ENCODE measurements around the gene FANK1.
A peak's percentile ranks its signal among the peaks of the same experiment; 100 is the strongest.

Gene FANK1

DNA sequence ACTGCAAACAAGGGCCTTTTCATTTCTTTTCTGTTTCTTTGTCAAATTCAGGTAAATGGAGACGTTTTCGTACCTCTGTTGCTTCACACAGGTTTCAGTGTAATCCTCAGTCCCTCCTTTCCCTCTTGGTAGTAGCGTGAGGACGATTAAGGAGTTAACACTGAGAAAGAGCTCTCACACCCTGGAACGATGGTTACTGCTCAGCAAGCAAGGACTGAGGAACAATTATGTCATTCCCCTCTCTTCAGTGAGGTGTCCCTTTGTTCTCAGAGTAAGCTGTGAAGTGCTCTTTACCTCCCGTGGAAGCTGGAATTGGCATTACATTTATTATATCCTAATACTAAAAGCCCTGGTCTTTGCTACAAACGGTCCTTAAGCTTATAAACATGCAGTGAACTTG lies 95.9 kb downstream of the FANK1 start:
- no peak for DNase-seq

DNA sequence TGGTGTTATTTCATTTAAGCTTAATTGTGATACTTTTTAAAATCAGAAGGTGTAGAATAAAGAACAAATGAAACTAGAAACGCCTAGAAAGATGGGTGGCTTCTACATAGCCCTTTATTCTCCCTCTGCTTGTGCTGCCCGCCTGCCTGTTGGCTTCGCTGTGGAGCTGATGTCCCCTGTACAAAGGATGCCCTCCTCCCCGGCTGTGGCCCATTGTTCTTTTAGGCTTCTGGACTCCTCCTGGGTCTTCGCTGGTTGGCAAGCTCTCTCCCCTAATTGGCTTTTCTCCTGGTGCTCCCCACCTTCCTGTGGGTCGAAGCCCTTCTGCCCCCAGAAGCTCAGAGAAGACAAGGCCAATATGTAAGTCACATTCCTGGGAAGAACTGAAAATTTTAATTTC lies 98.2 kb downstream of the FANK1 start:
- no peak for DNase-seq

DNA sequence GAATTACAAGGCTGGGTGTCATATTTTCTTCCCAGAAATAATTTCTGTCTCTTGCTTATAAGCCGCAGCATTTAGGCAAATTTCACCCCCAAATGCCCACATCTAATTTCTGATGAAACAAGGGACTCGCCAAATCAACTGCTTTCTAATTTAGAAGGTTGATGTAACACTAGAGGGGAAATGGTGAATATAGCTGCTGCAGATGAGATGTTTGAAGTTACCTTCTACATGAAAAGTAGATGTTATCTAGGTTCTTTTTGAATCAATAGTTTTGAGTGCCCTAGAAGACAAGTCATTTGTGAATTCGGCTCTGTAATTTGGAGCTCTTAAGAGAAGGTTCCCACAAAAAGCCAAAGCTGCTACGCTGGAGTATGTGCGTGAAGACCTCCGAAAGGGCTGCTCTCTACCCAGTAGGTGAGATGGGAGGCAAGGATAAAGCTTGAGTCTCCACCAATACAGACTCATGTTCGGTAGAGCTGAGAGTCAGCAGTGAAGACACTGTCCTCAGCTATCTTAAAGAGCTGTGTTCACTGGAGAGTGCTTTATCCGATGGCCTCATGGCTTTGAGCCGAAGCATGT lies 99.5 kb downstream of the FANK1 start:
- DNase-seq, result no peak

DNA sequence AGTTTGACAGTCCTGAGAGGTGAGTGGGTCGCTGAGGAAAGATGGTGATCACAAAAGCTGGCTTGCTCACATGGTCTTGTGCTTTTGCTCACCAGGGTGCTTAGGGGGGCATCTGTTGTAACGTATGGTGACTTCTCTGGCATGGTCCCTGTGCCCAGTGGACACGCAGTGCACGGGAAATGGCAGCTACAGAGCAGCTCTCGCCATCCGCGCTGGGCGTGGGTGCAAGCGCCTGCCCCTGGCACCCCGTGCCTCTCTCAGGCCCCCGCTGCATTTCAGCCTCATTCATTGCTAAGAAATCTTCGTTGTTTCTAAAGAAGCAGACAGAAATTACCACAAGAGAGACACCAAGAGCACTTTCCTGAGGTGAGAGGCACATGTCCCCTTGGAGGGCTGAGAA lies 101.2 kb downstream of the FANK1 start:
- no peak for DNase-seq

DNA sequence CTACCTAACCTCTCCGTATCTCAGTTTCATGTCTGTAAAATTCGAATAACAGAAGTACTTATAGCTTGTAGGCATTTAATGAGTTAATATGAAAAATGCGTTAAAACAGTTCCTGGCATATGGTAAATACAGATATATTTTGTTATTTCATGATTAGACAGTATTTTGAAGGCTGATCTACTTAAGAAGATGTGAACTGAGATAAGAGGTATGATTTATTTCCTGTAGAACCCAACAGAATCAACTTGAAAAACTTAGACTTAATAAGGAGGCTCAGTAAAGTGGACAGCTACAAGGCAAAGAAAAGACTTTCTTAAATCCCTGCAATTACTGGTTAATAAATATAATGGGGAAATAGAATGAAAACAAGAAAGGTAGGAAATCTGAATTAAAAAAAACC lies 103.3 kb downstream of the FANK1 start:
- DNase-seq, result no peak

DNA sequence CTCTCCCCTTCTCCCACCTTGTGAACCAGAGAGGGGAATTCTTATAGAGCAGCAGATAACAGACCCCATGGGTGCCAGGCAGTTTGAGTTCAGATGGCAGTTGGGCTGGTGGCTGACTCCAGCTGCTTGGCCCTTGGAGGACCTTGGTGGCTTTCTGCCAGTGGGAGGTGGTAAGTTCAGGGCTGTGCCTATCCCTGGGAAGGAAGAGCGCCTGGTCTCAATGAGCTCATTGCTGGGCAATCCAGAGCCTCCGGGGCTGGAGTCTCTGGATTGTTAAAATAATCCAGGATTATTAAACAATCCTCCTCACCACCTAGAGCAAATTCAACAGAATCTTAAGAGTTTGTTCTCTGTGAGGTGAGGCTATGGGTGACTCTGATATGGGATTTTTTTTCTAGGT lies 105.2 kb downstream of the FANK1 start:
- DNase-seq, result no peak

DNA sequence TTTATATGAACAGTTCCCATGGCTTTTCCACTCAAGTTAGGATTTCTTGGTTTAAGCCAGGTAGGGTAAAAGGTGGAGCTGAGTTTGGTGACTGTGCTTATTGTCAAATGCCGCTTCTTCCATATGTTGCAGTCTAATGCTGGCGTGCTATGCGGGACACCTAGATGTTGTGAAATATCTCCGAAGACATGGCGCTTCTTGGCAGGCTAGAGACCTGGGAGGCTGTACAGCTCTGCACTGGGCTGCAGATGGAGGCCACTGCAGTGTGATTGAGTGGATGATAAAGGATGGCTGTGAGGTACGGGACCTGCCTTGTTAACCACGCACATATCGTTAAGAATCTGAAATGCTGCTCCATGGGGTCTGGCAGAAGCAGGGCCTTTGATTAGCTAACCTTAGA lies 108.4 kb downstream of the FANK1 start:
- no peak for DNase-seq

DNA sequence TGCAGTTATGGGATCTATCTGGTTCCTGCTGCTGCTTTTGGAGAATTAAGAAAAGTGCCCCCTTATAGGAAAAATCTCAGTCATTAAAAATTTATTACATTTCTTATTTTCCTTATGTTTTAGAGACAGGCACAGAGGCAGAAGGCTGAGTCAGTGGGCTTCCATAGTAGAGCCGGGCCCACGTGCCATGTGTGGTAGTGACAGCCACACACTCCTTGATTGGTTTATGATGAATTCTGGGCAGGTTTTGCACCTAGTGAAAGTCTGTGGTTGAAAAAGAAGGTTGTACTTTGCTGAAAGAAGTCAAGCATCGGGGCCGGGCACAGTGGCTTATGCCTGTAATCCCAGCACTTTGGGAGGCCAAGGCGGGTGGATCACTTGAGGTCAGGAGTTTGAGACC lies 109.9 kb downstream of the FANK1 start:
- DNase-seq, result no peak

DNA sequence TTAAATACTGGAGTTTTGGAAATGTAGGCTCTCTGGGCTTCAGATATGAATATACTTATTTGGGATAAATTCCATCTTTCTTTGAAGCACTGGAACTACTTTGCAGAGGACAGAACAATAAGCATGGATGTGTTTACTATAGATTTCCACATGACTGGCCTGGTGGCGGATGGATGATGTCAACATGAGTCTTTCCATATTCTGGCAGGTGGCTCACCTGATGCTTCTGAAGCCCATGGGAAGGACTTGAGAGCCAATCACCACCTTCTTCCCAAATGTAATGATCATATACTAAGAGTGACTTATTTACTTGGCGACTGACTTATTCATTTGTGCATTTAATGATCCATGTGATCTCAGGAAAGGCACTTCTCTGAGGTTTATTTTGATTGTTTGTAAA lies 110.5 kb downstream of the FANK1 start:
- peak; percentile 16 for DNase-seq

DNA sequence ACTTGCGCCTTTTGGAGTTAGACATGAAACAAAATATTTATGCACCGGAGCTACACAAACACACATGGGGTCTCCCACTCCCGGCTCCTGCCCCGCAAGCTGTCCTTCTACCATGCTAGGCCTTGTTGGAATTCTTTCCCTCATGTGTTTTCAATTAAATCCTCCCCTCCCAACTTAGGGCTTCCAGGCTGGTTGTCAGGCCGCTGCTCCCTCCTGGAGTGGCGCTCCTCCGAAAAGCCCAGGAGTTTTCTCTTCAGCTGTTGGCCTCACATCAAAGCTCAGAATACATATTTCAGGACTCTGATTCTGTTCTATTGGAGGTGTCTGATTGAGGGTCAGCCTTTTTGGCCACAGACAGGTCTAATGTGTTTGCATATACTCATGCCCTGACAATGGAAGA lies 113.3 kb downstream of the FANK1 start:
- DNase-seq, result no peak

DNA sequence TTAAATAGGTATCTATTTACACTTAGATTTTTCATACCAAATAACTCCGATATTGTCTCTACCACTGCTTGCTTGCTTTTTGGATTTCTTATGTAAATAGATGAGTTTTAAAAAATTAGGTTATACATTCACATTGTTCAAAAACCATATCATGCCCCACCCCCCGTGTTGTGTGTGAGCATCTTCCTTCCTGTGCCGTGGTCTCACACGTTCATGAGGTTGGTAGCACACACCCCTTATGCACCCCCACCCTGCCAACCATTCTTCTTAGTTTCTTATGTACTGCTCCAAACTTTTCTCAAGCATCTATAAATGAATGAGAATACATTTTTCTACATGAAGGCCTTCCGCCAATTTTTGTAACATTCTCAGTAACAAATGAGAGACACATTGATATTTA lies 115.6 kb downstream of the FANK1 start:
- no peak for DNase-seq

DNA sequence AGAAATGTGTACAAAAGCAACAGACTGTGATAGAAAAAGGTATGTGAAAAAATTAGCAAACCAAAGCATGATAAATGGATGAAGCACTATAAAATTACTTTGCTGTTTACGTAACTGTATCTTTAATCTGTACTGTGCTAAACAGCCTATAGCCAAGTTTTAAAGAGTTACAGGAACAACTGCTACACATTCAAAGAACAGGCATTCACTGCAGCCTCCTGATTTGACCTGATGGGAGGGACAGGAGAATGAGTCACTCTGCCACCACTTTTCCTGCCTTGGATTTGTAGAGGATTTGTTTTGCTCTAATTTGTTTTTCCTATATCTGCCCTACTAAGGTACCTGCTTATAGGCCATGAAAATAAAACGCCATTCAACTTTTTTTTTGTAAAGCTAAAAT lies 116.1 kb downstream of the FANK1 start:
- no peak for DNase-seq

DNA sequence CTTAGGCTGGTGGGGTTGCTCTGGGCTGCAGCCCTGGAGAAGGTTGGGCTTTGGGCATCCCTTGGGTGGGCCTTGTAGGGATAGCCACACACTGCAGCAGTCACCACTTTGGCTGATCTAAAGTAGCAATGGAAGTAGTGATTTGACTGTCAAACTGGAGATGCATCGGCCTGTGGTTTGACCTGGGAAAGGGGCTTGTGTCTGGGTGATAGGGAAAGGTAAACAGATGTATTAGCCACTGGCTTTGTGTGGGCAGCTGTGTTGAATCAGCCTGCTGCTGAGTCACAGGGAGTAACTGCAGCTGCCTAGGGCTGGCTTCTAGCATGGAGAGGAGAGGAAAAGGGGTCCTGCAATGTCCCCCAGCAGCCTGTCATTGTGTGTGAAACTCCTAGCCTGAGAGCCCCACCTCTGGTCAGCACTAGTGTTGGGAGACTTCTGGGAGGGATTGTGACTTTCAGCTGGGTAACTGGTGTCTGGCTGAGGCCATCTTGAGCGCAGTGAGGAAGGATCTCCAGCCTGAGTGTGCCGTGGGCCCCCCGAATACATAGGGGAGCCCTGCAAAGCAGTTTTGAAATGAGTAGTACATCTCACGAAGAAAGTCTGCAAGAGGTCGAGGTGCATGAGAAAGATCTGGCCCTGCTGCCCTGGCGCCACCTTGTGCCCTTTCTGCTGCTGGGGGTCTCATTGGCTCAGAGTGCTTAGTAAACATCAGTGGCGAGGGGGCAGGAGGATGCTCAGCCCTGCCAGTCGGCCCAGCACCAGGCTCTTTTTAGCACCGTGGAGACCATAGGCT lies 117.3 kb downstream of the FANK1 start:
- DNase-seq, result no peak

DNA sequence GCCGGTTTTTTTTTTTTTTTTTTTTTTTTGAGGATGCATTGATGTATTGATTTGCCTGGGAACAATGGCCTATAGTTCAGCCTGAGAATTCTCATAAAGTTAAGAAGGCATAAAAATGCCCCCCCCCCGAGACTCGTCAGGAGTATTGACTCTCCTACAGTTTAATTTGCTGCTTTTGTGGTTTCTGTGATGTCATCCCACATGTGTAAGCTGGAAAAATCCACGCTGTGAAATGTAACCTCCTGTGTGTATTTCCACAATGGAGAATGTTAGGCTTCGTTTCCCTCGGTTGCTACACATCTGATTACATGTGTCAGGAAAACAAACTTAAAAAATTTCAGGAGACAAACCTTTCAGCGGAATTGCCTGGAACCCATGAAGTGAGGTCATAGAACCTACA lies 117.9 kb downstream of the FANK1 start:
- no peak for DNase-seq

DNA sequence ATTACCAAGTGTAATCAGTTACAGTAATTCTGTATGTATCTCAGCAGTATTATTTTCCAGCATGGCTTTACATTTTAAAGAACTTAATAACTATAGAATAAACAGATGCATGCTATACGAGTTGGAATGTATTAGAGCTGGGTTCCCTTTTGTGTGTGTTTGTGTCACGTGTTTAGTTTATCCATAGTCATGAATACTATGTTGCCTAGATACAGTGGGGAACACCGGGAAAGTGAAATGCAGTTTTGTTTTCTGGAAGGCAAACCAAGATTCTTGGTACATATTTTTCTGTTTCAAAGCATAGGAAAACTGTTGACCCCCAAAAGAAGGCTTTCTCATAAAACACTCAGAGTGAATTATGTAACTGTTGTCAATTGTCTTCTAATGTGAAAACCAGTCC lies 119.0 kb downstream of the FANK1 start:
- no peak for DNase-seq

DNA sequence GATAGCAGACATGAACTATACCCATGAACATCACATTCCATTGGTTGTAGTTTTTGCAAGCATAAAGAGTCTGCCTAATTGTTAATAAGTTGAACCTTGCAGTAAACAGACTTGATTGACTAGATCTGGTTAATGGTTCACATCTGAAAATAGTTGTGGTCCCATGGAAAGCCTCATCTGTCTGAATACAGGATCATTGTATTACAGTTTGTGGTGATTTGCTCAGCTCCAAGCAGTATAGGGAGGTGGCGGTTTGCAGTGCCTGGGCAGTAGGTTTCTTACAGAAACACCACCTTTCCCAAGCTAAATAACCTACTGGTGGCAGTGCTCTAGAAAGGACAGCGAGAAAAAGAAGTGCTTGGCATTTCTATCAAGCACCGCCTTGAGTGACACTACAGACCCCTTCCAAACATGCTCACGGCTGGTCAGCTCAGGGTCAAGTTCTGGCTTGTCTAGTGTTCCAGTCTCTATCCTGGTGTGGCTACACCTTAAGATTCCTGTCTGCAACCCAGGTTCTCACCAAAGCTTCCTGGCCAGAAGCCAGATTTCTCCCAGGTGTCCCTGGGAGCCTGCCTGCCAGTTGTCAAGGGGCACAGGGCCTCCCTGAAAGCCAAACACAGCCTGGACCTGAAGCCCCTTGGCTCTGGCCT lies 119.9 kb downstream of the FANK1 start:
- DNase-seq, result no peak

DNA sequence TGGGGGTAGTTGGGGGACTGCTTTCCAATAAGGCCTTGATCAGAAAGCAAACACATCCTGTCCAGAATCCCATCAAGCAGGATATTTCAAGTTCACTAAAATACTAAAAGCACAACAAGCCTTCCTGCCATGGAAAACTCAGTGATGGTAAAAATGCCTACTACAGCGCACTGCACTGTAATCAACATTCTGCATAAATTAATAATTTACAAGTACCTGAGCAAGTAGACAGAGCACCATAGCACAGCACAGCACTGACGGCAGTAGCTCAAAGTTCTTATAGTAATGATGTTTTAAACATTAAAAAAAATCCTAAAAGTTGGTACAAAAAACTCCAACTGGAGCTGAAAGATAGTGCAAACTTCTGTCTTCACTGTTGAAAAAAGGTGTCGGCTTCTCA lies 120.5 kb downstream of the FANK1 start:
- no peak for DNase-seq

DNA sequence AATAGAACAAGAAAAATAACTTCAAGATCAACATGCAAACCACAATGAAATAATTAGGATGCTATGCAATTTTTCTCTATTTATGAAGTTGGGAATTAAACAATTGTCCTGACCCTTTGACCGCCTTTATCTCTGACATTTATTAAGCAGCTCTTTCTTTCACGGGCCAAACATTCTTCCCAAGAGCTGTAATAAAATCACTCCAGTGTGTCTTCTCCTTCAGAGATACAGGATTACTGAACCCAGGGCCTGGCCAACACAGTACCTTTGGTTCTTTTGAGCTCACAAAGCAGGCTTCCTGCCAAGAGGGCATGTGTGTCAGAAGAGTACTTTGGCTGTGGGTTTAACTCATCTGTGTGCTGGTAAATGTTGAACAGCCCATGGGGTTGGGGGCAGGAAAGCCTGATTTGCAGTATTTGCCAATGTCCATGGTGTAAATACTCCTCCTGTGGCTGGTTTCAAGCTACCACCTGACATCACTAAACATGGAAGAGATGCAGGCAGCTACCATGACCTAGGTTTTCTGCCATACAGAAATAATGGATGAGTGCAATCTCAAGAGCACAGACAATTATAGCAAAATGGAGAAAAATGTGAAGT lies 121.7 kb downstream of the FANK1 start:
- no peak for DNase-seq

DNA sequence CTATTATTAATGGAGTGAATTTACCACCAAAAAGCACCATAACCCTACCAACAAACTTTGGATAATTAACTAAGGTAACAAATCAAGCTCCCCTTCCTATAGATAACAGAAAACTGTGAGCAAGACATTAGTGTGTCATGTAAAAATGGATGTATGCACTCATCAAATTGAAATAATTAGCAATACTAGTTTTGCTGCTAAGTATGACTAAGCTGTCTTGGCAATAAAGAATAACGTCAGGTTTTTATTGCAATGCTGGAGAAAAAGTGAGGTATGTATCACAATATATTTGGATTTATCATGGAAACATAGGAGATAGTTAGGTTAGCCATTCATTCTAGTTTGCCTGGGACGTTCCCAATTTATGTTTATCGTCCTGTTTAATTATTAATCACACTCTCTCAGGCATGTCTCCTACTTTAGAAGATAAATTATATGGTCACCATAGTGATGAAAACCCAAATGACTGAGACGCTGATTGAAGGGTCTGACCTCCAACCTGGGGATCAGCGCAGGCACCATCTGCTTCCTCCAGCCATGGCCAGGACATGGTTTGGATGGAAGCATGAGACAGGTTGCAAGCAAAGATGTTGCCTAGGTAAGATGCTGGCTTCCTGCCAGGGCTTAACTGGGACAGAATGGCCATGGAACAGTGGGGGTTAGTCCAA lies 125.6 kb downstream of the FANK1 start:
- no peak for DNase-seq

DNA sequence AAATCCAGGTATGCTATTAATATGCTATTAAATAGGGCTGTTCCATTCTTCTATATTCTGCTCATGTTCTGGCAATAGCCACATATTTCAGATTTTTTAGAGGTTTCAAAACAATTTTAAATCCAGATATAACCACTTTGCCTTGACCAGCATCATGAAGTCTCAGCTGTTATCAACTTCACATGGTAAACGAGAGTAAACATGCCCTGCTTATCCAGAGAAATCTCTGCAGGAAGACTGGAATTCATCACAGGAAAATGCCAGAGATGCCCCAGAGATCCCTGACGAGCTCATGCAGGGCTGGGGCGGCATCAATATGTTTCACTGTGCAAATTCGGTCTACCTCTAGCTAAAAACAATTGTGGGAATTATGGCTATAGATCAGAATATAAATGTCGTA lies 126.5 kb downstream of the FANK1 start:
- DNase-seq, result no peak

DNA sequence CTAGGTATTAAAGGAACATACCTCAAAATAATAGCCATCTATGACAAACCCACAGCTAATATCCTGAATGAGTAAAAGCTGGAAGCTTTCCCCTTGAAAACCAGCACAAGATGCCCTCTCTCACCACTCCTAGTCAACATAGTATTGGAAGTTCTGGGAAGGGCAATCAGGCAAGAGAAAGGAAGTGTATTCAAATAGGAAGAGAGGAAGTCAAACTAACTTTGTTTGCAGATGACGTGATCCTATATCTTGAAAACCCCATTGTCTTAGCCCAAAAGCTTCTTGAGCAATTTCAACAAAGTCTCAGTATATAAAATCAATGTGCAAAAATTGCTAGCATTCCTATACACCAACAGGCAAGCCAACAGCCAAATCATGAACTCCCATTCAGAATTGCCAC lies 131.3 kb downstream of the FANK1 start:
- no peak for DNase-seq

DNA sequence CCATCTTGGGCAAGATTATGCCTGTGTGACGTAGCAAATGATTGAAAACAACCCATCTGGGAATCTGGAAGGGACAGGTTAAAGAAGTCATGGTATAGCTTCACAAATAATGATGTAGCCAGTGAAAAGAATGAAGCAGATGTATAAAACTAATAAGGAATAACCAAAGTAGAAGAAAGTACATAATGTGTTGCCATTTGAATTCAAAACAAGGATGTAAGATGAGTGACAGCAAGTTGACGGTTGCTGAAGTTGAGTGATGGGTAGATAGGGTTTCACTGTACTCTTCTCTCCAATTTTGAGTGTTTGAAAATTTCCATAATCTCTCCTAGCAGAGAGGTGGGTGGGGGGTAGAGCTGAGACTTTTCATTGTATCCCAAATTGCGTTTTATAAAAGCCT lies 133.6 kb downstream of the FANK1 start:
- no peak for DNase-seq

DNA sequence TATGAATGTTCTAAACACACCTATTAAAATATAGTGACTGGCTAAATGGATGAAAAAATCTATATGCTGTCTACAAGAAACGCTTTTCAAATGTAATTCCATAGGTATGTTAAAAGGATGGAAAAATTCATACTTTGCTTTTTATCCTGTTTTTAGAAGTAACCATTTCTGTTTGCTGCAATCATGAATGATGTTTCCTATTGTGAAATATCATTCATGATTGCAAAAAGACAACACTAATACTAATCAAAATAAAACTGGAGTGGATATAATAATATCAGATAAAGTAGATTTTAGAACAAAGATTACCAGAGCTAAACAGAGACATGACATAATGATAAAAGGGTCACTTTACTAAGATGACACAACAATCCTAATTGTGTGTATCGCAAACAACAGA lies 138.2 kb downstream of the FANK1 start:
- DNase-seq, result no peak

DNA sequence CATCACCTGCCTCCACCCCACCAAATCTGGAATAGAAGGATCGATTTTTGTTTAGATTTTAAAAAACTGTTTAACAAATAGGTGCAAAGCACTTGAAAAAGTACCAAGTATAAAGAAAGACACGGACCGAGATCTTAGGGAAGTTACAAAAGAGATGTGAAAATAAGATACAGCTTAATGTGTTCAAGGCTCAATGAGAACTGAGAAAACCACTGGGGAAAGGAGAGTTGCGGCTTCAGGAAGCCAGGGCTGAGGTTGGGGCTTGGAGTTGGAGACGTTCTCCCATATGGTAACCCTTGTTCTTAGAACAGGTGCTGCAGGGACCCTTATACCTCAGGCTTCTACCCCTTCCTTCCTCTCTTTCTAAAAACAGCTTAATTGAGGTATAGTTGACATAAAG lies 140.2 kb downstream of the FANK1 start:
- DNase-seq, result no peak

All from DMS79 (cell line).